ENCODE data around the gene MUS81. TPM values are rescaled to one million over a fixed set of nuclear protein-coding genes. Genes with fewer than 3 reads are reported as not detected.

MUS81 gene
- total RNA-seq, 1 donor: 85.1 TPM

DNA sequence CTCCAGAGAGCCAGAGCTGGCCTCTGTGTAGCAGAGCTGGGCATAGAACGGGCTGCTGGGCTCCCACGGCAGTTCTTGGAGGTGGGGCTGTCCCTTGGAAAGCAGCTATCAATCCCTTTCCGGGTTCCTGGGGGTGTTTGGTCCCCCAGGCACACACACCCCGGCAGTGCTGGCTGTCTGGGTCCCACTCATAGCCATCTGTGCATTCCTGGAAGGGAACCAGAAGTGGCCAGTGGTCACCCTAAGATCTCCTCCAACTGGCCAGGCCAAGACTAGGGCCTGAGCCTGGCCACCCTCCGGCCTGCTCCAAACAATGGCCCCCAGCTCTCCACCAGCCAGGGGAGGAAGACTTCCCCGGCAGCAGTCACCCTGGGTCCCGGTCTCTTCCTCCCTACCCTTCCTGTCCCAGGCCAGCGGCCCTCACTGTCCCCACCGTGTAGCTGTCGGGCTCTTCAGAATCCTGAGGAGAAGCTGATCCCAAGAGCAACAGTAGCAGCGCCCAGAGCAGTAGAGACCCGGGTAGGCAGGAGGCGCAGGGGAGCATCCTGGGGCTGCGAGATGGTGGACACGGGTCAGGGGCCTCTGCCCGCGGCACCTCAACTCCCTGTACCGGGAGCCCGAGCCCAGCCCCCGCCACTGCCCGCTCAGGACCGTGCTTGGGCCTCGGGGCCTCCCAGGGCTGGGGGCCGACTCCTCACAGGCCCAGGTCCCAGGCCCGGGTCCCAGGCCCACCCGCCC, 11.7 kb downstream of the MUS81 start:
- no peak for DNase-seq (ENCODE audit: low read depth in 2 of 3, low spot score in 2 of 3)

DNA sequence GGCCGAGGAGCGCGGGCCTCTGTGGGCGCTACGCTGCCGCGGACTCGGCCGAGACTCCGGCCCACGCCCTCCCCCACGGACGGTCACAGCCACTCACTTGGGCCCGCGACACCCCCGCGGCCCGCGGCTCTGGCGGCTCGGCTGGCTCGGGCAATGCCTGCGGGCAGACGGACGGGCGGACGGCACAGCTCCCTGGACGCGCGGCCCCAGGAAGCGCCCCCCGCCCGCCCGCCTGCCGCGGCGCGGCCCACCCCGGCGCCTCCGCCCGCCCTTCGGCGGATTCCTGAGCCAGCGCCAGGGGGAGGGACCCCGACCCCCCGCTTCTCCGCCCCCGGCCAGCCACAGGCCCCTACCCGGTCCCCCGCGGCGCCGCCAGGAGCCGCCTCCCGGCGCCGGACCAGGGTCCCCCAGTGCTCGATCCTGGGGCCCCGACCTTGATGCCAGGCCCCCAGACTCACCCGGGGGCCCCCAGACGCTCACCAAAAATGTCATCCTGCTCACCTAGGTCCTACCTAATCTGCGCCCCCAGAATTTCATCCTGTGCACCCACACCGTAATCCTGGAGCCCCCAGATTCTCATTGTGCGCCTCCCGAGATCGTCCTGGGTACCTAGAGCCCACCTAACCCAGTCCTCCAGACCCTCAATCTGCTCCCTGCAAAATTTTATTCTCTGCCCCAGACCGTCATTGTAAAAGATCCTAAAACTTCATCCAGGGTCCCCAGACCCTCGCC, 12.5 kb downstream of the MUS81 start, which contains the start of gene EFEMP2:
EFEMP2 (minus strand) TSS at position 215 of the 732 bp plus-strand sequence. CDS start 446 bp downstream, outside the sequence.
- no peak for DNase-seq (ENCODE audit: low read depth in 2 of 3, low spot score in 2 of 3)

DNA sequence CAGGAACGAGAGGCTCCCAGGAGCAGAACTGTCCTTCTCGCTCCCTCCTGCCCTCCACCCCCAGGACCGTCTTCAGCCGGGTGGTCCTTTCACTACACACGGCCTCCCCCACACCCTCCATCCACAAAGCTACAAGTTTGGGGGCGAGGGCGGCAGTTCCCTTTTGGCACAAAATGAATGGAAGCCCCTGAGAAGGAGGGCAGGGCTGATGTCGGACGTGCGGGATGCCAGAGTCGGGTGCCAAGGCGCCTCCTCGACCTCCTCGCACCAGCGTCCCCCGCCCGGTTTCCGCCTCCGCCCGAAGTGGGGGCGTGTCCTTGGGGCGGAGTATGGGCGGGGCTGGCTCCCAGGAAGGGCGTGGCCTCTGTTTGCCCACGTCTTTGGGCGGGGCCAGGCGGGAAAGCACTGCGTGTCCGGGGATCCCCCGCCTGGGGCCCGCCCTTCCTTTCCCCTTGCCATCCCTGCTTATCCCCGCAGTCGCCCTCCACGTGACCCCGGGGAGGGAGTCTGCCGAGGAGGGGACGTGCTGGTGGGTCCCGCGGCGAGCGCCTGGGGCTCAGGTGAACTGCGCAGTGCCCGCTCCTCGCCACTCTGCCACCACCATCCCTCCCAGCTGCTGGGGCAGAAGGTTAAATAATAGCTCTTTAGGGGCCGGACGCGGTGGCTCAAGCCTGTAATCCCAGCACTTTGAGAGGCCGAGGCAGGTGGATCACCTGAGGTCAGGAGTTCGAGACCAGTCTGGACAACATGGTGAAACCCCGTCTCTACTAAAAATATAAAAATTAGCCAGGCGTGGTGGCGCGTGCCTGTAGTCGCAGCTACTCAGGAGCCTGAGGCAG, 13.3 kb downstream of the MUS81 start:
- peak; percentile 90 to 92 (median 91) for DNase-seq (ENCODE audit: low read depth in 2 of 3, low spot score in 2 of 3)

DNA sequence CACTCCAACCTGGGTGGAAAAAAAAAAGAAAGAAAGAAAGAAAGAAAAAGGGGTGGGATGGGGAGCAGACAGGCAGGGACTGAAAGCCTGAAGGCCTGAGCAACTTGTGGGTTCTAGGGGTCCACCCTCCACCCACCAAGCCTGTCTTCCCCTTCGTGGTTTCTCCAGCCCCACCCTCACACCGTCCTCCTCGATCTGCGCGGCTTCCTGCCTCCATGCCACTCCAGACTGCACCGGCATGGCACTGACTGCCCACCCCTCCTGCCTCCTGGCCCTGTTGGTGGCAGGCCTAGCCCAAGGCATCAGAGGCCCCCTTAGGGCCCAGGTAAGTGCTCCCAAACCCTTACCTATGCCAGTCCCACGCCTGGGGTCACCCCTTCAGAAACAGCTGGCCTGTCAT, 19.4 kb downstream of the MUS81 start, which contains the start of gene CTSW:
CTSW (plus strand) TSS at position 221 of the 400 bp plus-strand sequence; CDS start at position 239, 18 bp downstream.
- DNase-seq (ENCODE audit: low read depth in 2 of 3, low spot score in 2 of 3): peak in 2 of 3 donors; percentile 64 to 78

DNA sequence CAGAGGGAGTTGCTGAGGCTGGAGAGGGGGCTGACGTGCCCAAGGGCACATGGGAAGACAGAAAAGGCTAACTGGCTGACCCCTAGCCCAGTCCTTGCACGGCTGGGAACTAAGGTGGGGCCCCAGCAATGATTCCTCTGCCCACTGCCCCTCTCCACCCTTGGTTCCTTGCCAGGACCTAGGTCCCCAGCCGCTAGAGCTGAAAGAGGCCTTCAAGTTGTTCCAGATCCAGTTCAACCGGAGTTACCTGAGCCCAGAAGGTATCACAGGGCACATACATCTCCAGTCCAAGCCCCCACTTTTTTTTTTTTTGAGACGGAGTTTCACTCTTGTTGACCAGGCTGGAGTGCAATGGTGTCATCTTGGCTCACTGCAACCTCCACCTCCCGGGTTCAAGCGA, 19.8 kb downstream of the MUS81 start:
- no peak for DNase-seq (ENCODE audit: low read depth in 2 of 3, low spot score in 2 of 3)

DNA sequence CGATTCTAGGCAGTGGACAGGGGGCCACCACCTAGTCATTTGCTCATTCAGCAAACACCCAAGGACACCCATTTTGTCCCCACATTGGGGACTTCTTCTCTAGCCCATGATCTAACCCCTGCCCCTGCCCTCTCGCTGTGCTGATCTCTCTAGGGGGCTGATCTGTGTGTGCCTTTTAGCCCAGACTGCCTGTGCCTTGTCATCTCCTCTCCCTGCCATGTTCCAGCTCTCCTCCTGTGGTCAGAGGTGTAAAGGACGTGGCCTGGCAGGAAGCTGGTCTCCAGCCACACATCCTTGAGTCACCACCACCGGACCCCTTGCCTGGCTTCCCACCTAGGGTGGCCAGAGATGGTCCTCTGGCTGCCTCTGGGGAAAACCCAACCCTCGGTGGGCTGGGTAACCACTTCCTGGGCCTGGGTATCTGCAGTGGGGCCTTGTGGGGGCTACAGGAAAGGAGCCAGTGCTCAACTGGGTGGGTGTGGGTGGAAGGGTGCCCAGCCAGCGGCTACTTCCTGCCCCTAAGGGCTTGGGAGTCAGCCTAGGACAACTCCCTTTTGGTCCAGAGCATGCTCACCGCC, 20.7 kb downstream of the MUS81 start:
- no peak for DNase-seq (ENCODE audit: low read depth in 2 of 3, low spot score in 2 of 3)

DNA sequence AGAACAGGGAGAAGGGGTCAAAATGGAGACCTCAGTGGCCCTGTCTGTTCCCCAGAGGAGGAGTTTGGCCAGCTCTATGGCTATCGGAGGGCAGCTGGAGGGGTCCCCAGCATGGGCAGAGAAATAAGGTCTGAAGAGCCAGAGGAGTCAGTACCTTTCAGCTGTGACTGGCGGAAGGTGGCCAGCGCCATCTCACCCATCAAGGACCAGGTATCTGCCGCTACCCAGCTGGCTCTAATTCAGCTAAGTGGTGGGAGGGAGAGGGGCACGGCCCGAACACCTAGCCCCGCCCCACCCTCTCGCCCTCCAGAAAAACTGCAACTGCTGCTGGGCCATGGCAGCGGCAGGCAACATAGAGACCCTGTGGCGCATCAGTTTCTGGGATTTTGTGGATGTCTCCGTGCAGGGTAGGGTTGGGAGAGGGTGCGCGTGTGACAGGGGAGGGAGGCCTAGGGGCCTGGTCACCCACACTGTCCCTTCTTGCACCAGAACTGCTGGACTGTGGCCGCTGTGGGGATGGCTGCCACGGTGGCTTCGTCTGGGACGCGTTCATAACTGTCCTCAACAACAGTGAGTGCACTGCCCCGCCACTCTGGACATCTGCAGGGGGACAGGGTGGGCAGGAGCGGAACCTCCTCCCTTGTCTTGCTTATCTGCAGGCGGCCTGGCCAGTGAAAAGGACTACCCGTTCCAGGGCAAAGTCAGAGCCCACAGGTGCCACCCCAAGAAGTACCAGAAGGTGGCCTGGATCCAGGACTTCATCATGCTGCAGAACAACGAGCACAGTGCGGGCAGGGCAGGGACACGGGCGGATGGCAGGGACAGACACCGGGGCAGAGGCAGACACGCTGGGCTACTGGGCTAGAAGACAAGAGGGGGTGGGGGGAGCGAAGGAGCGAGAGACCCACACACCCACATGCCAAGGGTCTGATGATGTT, 22.2 kb downstream of the MUS81 start:
- DNase-seq (ENCODE audit: low read depth in 2 of 3, low spot score in 2 of 3): no peak

DNA sequence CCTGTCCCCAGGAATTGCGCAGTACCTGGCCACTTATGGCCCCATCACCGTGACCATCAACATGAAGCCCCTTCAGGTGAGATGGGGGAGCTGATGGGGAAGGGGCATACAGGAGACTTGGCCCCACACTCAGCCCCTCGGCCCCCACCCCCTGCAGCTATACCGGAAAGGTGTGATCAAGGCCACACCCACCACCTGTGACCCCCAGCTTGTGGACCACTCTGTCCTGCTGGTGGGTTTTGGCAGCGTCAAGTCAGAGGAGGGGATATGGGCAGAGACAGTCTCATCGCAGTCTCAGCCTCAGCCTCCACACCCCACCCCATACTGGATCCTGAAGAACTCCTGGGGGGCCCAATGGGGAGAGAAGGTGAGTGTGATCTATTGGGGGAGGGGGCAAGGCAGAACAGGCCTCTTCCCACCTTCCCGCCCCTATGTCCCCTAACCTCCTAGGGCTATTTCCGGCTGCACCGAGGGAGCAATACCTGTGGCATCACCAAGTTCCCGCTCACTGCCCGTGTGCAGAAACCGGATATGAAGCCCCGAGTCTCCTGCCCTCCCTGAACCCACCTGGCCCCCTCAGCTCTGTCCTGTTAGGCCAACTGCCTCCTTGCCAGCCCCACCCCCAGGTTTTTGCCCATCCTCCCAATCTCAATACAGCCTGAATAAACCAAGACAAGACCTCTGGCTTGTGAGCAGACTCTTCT, 23.0 kb downstream of the MUS81 start:
- no peak for DNase-seq (ENCODE audit: low read depth in 2 of 3, low spot score in 2 of 3)

GRCh38 chr11:65883786-65884715, 23.8 kb downstream of the MUS81 start:
- DNase-seq (ENCODE audit: low read depth in 2 of 3, low spot score in 2 of 3): no peak

DNA sequence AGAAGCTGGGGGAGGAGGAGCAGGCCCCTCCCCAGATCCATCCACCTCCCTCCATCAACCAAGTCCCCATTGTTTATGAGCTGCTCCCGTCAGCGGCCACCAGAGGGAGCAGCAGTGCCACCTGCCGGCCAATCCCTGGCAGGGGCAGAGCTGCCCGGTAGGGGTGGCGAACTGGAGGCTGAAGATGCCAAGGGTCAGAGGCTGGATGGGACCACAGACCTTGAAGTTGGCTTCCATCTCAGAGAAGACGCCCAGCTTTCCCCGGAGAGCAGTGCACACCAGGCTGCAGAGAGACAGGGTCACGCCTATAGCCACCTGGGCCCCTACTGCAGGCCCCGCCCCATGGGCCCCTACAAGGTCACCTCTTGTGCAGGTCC, 24.5 kb downstream of the MUS81 start:
- DNase-seq (ENCODE audit: low read depth in 2 of 3, low spot score in 2 of 3): peak; percentile 69 to 84 (median 81)

DNA sequence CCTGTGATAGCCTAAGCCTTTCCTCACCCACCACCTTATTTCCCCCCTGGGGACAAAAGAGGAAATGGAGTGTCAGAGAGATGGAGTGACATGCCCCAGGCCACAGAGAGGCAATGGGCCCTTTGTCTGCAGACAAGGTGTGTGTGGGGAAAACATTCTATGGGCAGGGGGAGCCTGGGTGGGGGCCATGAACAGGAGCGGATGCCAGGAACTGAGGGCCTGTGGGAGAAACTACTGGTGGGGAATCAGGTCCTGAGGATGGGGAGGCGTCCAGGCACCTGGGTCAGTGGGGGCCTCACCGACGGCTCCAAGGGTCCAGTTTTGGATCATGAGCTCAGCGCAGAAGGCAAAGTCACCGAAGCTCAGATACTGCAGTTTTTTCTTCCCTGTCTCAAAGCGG, 25.0 kb downstream of the MUS81 start:
- DNase-seq (ENCODE audit: low read depth in 2 of 3, low spot score in 2 of 3): no peak

GRCh38 chr11:65885808-65886536, 25.7 kb downstream of the MUS81 start:
- no peak for DNase-seq (ENCODE audit: low read depth in 2 of 3, low spot score in 2 of 3)

GRCh38 chr11:65886826-65887722, 26.8 kb downstream of the MUS81 start:
- no peak for DNase-seq (ENCODE audit: low read depth in 2 of 3, low spot score in 2 of 3)

DNA sequence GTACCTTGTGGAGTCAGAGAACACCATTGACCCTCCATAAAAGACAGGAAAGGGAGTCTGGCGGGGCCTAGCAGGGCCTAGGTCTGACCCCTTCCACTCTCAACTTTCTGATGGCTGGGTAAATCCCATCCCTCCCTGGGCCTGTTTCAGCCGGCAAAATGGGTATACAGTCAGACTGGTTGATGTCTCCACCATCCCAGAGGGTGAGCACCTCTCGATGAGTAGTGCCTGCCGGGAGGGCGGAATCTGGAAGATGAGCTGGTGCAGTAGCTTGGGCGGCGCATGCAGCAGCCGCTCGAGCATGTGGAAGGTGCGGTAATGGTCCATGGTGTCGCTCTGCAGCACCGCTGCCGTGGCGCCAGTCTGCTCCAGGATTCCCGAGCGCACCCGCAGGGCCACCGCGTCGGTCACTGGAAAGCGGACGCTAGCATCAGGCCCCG, 27.5 kb downstream of the MUS81 start:
- no peak for DNase-seq (ENCODE audit: low read depth in 2 of 3, low spot score in 2 of 3)

- DNase-seq (ENCODE audit: low read depth in 2 of 3, low spot score in 2 of 3): peak; percentile 91 to 98 (median 97)
These were observed 28.1 kb downstream of the MUS81 start, which contains the start of gene FIBP for GRCh38 chr11:65888163-65888814. FIBP (minus strand) TSS chr11:65888471; CDS start chr11:65888418, 53 bp downstream.

All from hematopoietic multipotent progenitor cell (in vitro differentiated cells).